IMR-90 (cell line): Measurements from ENCODE around the gene SLC25A26. TPM values are rescaled to one million over a fixed set of nuclear protein-coding genes. Genes with fewer than 3 reads are reported as not detected.

ENCODE experiments used
- ATAC-seq: fragments of 200-7000 bp; cut with Tn5 transposase; 2 replicates; pipeline ENCODE4 v1.9.1; 2020; ENCODE audit warnings: low read depth, mild to moderate bottlenecking, moderate library complexity
- BruUV-seq: library from RNA; stranded (reverse); fragments of 400-500 nt; replicated peaks from 2 replicates; lab custom pipeline; 2021; lab: Mats Ljungman, UMichigan
- CTCF ChIA-PET: fragments of 300-600 bp; formaldehyde crosslinking; extraction: SDS; loops from one replicate; lab custom pipeline; 2021; ENCODE audit warnings: antibody characterized with exemption; lab: Yijun Ruan, JAX
- POLR2A ChIA-PET: fragments of 300-600 bp; sonication (Branson Sonifier 250); formaldehyde crosslinking; loops from one replicate; lab custom pipeline; 2022; ENCODE audit warnings: antibody characterized with exemption; ENCODE audit not compliant: unreplicated experiment; lab: Charles Lee
- DNase-seq: peaks from one replicate; pipeline ENCODE4 v3.0.0; 2013
- H2AFZ ChIP-seq: replicated peaks from 2 replicates; pipeline ENCODE3; 2013; ENCODE audit warnings: low read length, mild to moderate bottlenecking; ENCODE audit not compliant: poor library complexity
- H2AK5ac ChIP-seq: 2 replicates; pipeline ENCODE4 v1.6.1; 2013; ENCODE audit warnings: low read depth, low read length, inconsistent platforms
- H2AK9ac ChIP-seq: replicated peaks from 2 replicates; pipeline ENCODE3; 2013; ENCODE audit warnings: mild to moderate bottlenecking, low read depth, low read length, moderate library complexity; ENCODE audit not compliant: poor library complexity
- H2BK120ac ChIP-seq: 2 replicates; pipeline ENCODE4 v1.6.1; 2013; ENCODE audit warnings: low read depth, low read length, inconsistent platforms
- H2BK15ac ChIP-seq: 3 replicates; pipeline ENCODE4 v1.6.1; 2013; ENCODE audit warnings: low read depth, low read length, inconsistent platforms
- H2BK20ac ChIP-seq: 2 replicates; pipeline ENCODE4 v1.6.1; 2013; ENCODE audit warnings: low read depth, mild to moderate bottlenecking, inconsistent platforms, low read length, moderate library complexity
- H2BK5ac ChIP-seq: 2 replicates; pipeline ENCODE4 v1.6.1; 2013; ENCODE audit warnings: mild to moderate bottlenecking, low read depth, low read length, inconsistent platforms; ENCODE audit not compliant: poor library complexity, severe bottlenecking
- H3K14ac ChIP-seq: replicated peaks from 2 replicates; pipeline ENCODE4 v1.6.1; 2013; ENCODE audit warnings: low read depth, low read length, inconsistent platforms
- H3K18ac ChIP-seq: 2 replicates; pipeline ENCODE4 v1.6.1; 2013; ENCODE audit warnings: low read depth, low read length, control low read depth
- H3K23ac ChIP-seq: 2 replicates; pipeline ENCODE4 v1.6.1; 2013; ENCODE audit warnings: low read depth, low read length, inconsistent platforms
- H3K27ac ChIP-seq: 2 replicates; pipeline ENCODE4 v1.5.1; 2013; ENCODE audit warnings: mild to moderate bottlenecking, control low read depth, low read length; ENCODE audit not compliant: insufficient read depth
- H3K27me3 ChIP-seq: 2 replicates; pipeline ENCODE4 v1.6.1; 2013; ENCODE audit warnings: low read length; ENCODE audit not compliant: control insufficient read depth, insufficient read depth
- H3K36me3 ChIP-seq: 2 replicates; pipeline ENCODE4 v1.6.1; 2013; ENCODE audit warnings: low read length, mixed read lengths; ENCODE audit not compliant: control insufficient read depth, insufficient read depth
- H3K4ac ChIP-seq: 2 replicates; pipeline ENCODE4 v1.6.1; 2013; ENCODE audit warnings: low read depth, low read length, inconsistent platforms
- H3K4me1 ChIP-seq: 2 replicates; pipeline ENCODE4 v1.6.1; 2013; ENCODE audit warnings: low read length, mixed read lengths; ENCODE audit not compliant: control insufficient read depth, insufficient read depth
- H3K4me2 ChIP-seq: 2 replicates; pipeline ENCODE4 v1.6.1; 2013; ENCODE audit warnings: low read depth, mild to moderate bottlenecking, control low read depth, low read length, moderate library complexity
- H3K4me3 ChIP-seq: 2 replicates; pipeline ENCODE4 v1.5.1; 2013; ENCODE audit warnings: low read depth, mild to moderate bottlenecking, control low read depth, low read length, moderate library complexity; ENCODE audit not compliant: insufficient read depth
- H3K56ac ChIP-seq: 2 replicates; pipeline ENCODE4 v1.6.1; 2013; ENCODE audit warnings: low read length, inconsistent platforms; ENCODE audit not compliant: insufficient read depth; ENCODE audit errors: extremely low read depth
- H3K79me1 ChIP-seq, 2 experiments: 2 replicates each; pipeline ENCODE4 v1.6.1; 2013; ENCODE audit warnings: low read length in 2 of 2, inconsistent platforms in 1 of 2, low read depth in 1 of 2
- H3K9ac ChIP-seq: 2 replicates; pipeline ENCODE4 v1.6.1; 2013; ENCODE audit warnings: low read depth, low read length, control low read depth
- H3K9me1 ChIP-seq: 2 replicates; pipeline ENCODE4 v1.6.1; 2013; ENCODE audit warnings: low read length, inconsistent platforms; ENCODE audit not compliant: insufficient read depth
- H3K9me3 ChIP-seq: 2 replicates; pipeline ENCODE4 v1.6.1; 2013; ENCODE audit warnings: low read length; ENCODE audit not compliant: control insufficient read depth, insufficient read depth
- H4K20me1 ChIP-seq: 2 replicates; pipeline ENCODE4 v1.6.1; 2013; ENCODE audit warnings: low read length, inconsistent platforms; ENCODE audit not compliant: insufficient read depth
- H4K5ac ChIP-seq: 2 replicates; pipeline ENCODE4 v1.6.1; 2013; ENCODE audit warnings: mild to moderate bottlenecking, low read depth, low read length, control low read depth
- H4K8ac ChIP-seq, 2 experiments: 2 replicates each; pipeline ENCODE4 v1.6.1; 2013; ENCODE audit warnings: low read depth in 2 of 2, low read length in 2 of 2, control low read depth in 1 of 2, inconsistent platforms in 1 of 2
- H4K91ac ChIP-seq: 2 replicates; pipeline ENCODE4 v1.6.1; 2013; ENCODE audit warnings: low read depth, low read length, inconsistent platforms; ENCODE audit not compliant: insufficient read depth
- CEBPB ChIP-seq: IDR thresholded peaks from 2 replicates; pipeline ENCODE4 v1.6.1; 2012; ENCODE audit warnings: low read depth, low read length, improper control_type of control experiment
- MXI1 ChIP-seq: IDR thresholded peaks from 2 replicates; pipeline ENCODE4 v1.6.1; 2012; ENCODE audit warnings: low read depth, mild to moderate bottlenecking, low read length, moderate library complexity, borderline replicate concordance
- whole genome bisulfite sequencing, 2 experiments: methylation state at CpG; one replicate each; pipeline versions ENCODE4 v1.1.5 to v1.1.7; 2013; ENCODE audit warnings: missing lambda C conversion rate in 2 of 2; ENCODE audit not compliant: insufficient read length in 1 of 2; ENCODE audit errors: extremely low coverage in 2 of 2; 5-methylcytosine and 5-hydroxymethylcytosine counted together
- dilution Hi-C: fragments of 300-500 bp; cut with HindIII; formaldehyde crosslinking; loops from one replicate; pipeline ENCODE4 v1.14.3; 2018; ENCODE audit warnings: low sequenced_read_pairs; ENCODE audit not compliant: unreplicated experiment
- in situ Hi-C: fragments of 300-500 bp; cut with MboI; formaldehyde crosslinking; loops from 3 replicates; pipeline ENCODE4 v1.14.3; 2019; ENCODE audit warnings: low sequenced_read_pairs, inconsistent platforms, mixed read lengths
- intact Hi-C: fragments of 100-400 bp; cut with micrococcal nuclease; formaldehyde crosslinking; loops from 2 replicates; pipeline ENCODE4 v1.10.0; 2022
- polyA plus RNA-seq, 3 experiments: library from polyadenylated mRNA; depleted of rRNA; stranded (reverse); fragments of >200 nt; gene quantifications; 2 replicates each; pipeline ENCODE4 v1.2.3, GENCODE V29; 2012; ENCODE audit warnings: low replicate concordance in 1 of 3
- total RNA-seq: library from RNA; depleted of rRNA; stranded (reverse); fragments of >200 nt; gene quantifications from 2 replicates; pipeline ENCODE4 v1.2.3, GENCODE V29; 2012

SLC25A26 gene
- total and polyA plus RNA-seq, 2 of the 4 experiments (the other 2 are of a cell fraction) = 10.9 to 12.7 TPM

DNA sequence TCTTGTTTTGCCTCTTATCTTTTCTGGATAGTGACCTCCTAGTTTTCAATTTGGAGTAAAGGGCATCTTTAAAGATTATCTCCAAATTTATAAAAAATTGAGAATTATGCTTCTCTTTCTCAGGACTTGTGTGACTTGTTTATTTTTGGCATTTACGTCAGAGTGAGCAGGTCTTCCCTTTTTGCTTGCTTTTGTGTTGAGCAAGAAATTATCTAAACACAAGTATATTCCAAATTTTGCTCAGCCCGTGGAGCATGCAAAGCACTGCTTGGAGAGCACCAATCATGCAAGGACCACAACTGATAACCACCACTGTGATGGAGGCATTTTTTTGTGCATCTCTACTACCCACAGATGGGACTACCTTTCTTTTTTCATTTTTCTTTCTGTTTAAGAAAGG, 7.1 kb downstream of the SLC25A26 start:
- Histone ChIP-seq H2AFZ (no peak overlapping the region), H2BK15ac (no peak overlapping the region), H2BK20ac (no peak overlapping the region), H3K56ac (no peak overlapping the region), H4K20me1 (no peaks in the 10 kb centered on the region), H3K18ac (no peak overlapping the region), H4K8ac (no peak overlapping the region), H3K36me3 (no peaks in the 10 kb centered on the region), H2AK5ac (no peak overlapping the region), H2BK5ac (no peak overlapping the region), H3K4ac (no peak overlapping the region), H3K27me3 (no peaks in the 10 kb centered on the region), H2AK9ac (no peak overlapping the region), H3K9me3 (no peaks in the 10 kb centered on the region), H3K14ac (no peak overlapping the region), H2BK120ac (no peak overlapping the region), H3K4me2 (no peak overlapping the region), H3K23ac (no peak overlapping the region), H4K91ac (no peak overlapping the region), H3K9ac (no peak overlapping the region), H3K79me1 (peaks cover 2 to 13% of the 10 kb centered on the region in 2 experiments; a peak in 2 of 4 replicates), H3K27ac (no peak overlapping the region), H3K4me3 (no peak overlapping the region), H3K4me1 (no peaks in the 10 kb centered on the region), H4K5ac (no peak overlapping the region), H3K9me1 (0 out of 2 replicates have a peak, but pooled peaks cover 2% of the 10 kb centered on the region)
- ChIA-PET CTCF (no interaction called here), POLR2A (no interaction called here)
- intact Hi-C loops (no loop called here), dilution Hi-C loops (no loop called here), in situ Hi-C loops (no loop called here)
- peak; percentile 40; the same call in 1 of the 2 replicates for ATAC-seq
- no peak for TF ChIP-seq MXI1
- 0 out of 2 replicates have a peak, but pooled peaks have one; percentile 7 for TF ChIP-seq CEBPB
- peak; percentile 41 for DNase-seq
- BruUV-seq = no TSS peak
- no CpG with 5 or more reads among the region's 2 CpGs for WGBS, 2 experiments
